Smooth muscle cell (in vitro differentiated cells): ENCODE data around the gene TOM1L2. TPM values are rescaled to one million over a fixed set of nuclear protein-coding genes. Genes with fewer than 3 reads are reported as not detected.
A peak's percentile ranks its signal among the peaks of the same experiment; 100 is the strongest.

Experiments
- DNase-seq: peaks from one replicate; lab custom pipeline; 2025; ENCODE audit not compliant: unreplicated experiment; lab: John Stamatoyannopoulos, UW
- H2AFZ ChIP-seq: fragments of 200-600 bp; sonication (generic); 2 replicates; pipeline ENCODE4 v1.6.0; 2016; ENCODE audit warnings: antibody characterized with exemption, low read depth, mild to moderate bottlenecking
- H3F3A ChIP-seq: fragments of 200-600 bp; sonication (generic); 2 replicates; pipeline ENCODE4 v1.6.0; 2017; ENCODE audit warnings: antibody characterized with exemption, low read depth
- H3K27ac ChIP-seq: fragments of 200-600 bp; sonication (generic); 2 replicates; pipeline ENCODE4 v1.5.1; 2016; ENCODE audit warnings: low read depth, mild to moderate bottlenecking
- H3K27me3 ChIP-seq: fragments of 200-600 bp; sonication (generic); 2 replicates; pipeline ENCODE4 v1.6.1; 2016; ENCODE audit warnings: low read depth, mild to moderate bottlenecking
- H3K36me3 ChIP-seq: fragments of 200-600 bp; sonication (generic); 2 replicates; pipeline ENCODE4 v1.5.1; 2016; ENCODE audit warnings: low read depth
- H3K4me1 ChIP-seq: fragments of 200-600 bp; sonication (generic); 2 replicates; pipeline ENCODE4 v1.5.1; 2016; ENCODE audit warnings: low read depth
- H3K4me2 ChIP-seq: fragments of 200-600 bp; sonication (generic); 2 replicates; pipeline ENCODE4 v1.6.0; 2016; ENCODE audit warnings: mild to moderate bottlenecking
- H3K4me3 ChIP-seq: fragments of 200-600 bp; sonication (generic); 2 replicates; pipeline ENCODE4 v1.5.1; 2016; ENCODE audit warnings: mild to moderate bottlenecking
- H3K79me2 ChIP-seq: fragments of 200-600 bp; sonication (generic); 2 replicates; pipeline ENCODE4 v1.6.0; 2016; ENCODE audit warnings: low read depth, mild to moderate bottlenecking
- H3K9ac ChIP-seq: fragments of 200-600 bp; sonication (generic); 2 replicates; pipeline ENCODE4 v1.6.0; 2016; ENCODE audit warnings: low read depth
- H3K9me3 ChIP-seq: fragments of 200-600 bp; sonication (generic); replicated peaks from 2 replicates; pipeline ENCODE4 v1.5.1; 2016; ENCODE audit warnings: low read depth
- H4K20me1 ChIP-seq: fragments of 200-600 bp; sonication (generic); 2 replicates; pipeline ENCODE4 v1.6.0; 2016; ENCODE audit warnings: low read depth
- WGBS: methylation state at CpG from one replicate; pipeline ENCODE4 v1.1.7; 2016; ENCODE audit warnings: low lambda C conversion rate; 5-methylcytosine and 5-hydroxymethylcytosine counted together
- polyA plus RNA-seq: library from polyadenylated mRNA; unstranded; fragments of >200 nt; fragmentation: Nextera tagmentation; extraction: Ambion mirVana; gene quantifications from 2 replicates; pipeline ENCODE4 v1.2.1, GENCODE V29; 2016
- total RNA-seq: library from RNA; depleted of rRNA; stranded (reverse); fragments of >200 nt; gene quantifications from 2 replicates; pipeline ENCODE4 v1.2.3, GENCODE V29; 2014
- TF ChIP-seq, protein P1 (sequence below): fragments of 200-600 bp; sonication (generic); IDR thresholded peaks from 2 replicates; pipeline ENCODE4 v1.5.1; 2017; ENCODE audit warnings: borderline replicate concordance, mild to moderate bottlenecking, antibody characterized with exemption; ENCODE audit not compliant: insufficient read depth, poor library complexity, severe bottlenecking

The TOM1L2 gene
- total and polyA plus RNA-seq, 2 experiments from 2014 or later = 20.3 to 27.0 TPM

DNA sequence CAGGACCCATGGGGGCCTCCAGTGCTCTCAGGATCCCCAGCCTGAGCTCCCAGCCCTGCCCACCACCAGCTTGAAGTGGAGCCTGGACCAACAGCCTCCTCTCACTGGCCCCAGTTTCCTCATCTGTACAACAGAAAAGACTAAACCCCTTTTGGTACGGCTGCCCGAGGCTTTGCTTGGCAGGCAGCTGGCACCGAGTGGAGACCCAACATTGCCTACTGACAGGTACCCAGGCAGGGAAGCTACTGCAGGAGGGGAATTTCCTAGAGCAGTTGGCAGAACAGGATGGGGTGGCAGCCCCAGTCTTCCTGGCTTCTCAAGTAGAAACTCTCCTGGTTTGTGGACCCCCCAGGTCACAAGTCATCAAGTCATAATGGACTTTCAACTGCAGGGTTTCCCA, 149.6 kb downstream of the TOM1L2 start:
- TF ChIP-seq, protein P1, sequence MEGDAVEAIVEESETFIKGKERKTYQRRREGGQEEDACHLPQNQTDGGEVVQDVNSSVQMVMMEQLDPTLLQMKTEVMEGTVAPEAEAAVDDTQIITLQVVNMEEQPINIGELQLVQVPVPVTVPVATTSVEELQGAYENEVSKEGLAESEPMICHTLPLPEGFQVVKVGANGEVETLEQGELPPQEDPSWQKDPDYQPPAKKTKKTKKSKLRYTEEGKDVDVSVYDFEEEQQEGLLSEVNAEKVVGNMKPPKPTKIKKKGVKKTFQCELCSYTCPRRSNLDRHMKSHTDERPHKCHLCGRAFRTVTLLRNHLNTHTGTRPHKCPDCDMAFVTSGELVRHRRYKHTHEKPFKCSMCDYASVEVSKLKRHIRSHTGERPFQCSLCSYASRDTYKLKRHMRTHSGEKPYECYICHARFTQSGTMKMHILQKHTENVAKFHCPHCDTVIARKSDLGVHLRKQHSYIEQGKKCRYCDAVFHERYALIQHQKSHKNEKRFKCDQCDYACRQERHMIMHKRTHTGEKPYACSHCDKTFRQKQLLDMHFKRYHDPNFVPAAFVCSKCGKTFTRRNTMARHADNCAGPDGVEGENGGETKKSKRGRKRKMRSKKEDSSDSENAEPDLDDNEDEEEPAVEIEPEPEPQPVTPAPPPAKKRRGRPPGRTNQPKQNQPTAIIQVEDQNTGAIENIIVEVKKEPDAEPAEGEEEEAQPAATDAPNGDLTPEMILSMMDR = no peak
- no peak for DNase-seq
- Histone ChIP-seq H3F3A (peaks cover 6% of the 10 kb centered on the region), H2AFZ (no peak overlapping the region), H3K36me3 (no peaks in the 10 kb centered on the region), H3K9ac (no peak overlapping the region), H3K4me1 (peaks cover 43% of the 10 kb centered on the region), H3K4me2 (peak overlapping the region; percentile 93), H3K9me3 (no peaks in the 10 kb centered on the region), H4K20me1 (peaks cover 76% of the 10 kb centered on the region), H3K27me3 (no peaks in the 10 kb centered on the region), H3K4me3 (peak overlapping the region; percentile 61), H3K27ac (no peak overlapping the region), H3K79me2 (peaks cover 64% of the 10 kb centered on the region)
- 92% methylated on average over 3 of the region's 3 CpGs for WGBS

DNA sequence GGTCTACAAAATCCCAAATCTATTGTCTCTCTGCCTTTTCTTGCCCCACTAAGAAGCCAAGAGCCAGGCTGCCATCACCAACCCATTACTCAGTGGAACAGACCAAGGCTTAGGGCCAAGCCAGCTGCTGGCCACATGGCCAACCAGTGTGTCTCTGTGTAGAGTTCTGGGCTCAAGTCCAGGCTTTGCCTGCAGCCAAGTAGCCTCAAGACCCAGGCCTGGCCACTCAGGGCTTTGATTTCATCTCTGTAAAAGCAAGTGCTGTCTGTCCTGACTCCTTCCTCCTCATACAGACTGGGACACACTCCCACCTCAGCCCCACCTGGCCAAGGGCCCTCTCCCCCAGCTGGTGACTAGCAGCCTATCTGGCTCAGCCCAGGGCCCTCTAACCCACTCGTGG, 150.0 kb downstream of the TOM1L2 start:
- TF ChIP-seq, protein P1 = no peak
- WGBS = 92% methylated on average over 1 of the region's 1 CpG
- no peak for DNase-seq
- no peak overlapping the region for H3K27ac ChIP-seq
- H3K4me3 ChIP-seq = peak overlapping the region; percentile 61
- H3K4me2 ChIP-seq = peak overlapping the region; percentile 93
- peaks cover 73% of the 10 kb centered on the region for H4K20me1 ChIP-seq
- H3K36me3 ChIP-seq = no peaks in the 10 kb centered on the region
- no peak overlapping the region for H2AFZ ChIP-seq
- H3K9ac ChIP-seq = no peak overlapping the region
- H3K27me3 ChIP-seq = no peaks in the 10 kb centered on the region
- H3K9me3 ChIP-seq = no peaks in the 10 kb centered on the region
- H3K79me2 ChIP-seq = peaks cover 60% of the 10 kb centered on the region
- H3F3A ChIP-seq = peaks cover 6% of the 10 kb centered on the region
- H3K4me1 ChIP-seq = peaks cover 43% of the 10 kb centered on the region

DNA sequence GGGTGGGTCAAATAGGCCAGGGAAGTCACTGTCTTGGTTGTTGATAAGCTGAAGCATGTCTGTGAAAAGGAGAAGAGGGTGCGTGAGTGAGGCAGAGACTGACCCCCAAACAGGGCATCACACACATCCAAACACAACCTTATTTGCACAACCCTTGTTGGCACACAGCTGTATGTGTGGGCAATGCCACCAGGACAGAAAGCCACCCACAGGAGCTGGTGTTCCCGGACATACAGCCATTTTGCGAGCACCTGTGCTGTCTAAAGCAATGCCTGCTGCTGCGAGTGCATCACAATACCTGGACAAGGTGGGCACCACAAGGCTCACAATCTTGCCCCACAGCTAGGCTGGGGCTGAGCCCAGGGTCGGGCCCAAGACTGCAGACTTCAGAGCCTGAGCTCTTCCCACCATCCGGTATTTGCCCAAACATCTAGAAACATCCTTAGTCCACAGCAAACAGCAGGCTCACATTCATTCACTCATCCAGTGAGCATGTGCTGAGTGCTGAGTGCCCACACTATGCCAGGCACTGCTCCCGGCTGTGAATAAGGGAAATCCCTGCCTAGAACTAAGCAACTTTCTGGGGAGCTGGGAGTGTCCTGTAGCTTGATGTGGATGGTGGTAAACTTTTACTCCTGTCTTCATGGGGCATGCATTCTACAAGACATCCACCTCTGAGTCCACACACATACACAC, 151.6 kb downstream of the TOM1L2 start:
- H3K4me1 ChIP-seq = peaks cover 40% of the 10 kb centered on the region
- no peaks in the 10 kb centered on the region for H3K27me3 ChIP-seq
- 94% methylated on average over 7 of the region's 7 CpGs for WGBS
- no peak overlapping the region for H2AFZ ChIP-seq
- no peak overlapping the region for H3K4me2 ChIP-seq
- TF ChIP-seq, protein P1 = no peak
- no peaks in the 10 kb centered on the region for H3K36me3 ChIP-seq
- peaks cover 50% of the 10 kb centered on the region for H3K79me2 ChIP-seq
- no peak for DNase-seq
- H3K4me3 ChIP-seq = no peak overlapping the region
- no peak overlapping the region for H3K27ac ChIP-seq
- H3K9ac ChIP-seq = no peak overlapping the region
- H3F3A ChIP-seq = peaks cover 6% of the 10 kb centered on the region
- H4K20me1 ChIP-seq = peaks cover 58% of the 10 kb centered on the region
- H3K9me3 ChIP-seq = no peaks in the 10 kb centered on the region

DNA sequence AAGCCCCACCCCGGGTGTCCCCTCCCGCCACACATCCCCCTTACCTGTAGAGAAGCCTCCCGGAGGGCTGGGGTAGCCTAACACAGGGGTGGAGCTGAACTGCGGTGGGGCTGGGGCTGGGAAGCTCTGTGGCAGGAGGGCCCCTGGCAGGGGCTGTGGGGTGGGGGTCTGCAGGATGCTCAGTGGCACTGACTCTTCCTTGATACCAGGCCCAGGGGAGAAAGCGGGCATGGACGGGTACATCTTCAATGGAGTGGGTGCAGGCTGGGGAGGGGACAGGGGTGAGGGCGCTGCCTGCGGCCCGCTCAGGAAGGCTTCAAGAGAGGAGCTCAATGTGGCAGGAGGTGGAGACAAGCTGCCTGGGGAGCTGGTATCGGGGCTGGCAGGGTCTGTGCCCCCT, 152.2 kb downstream of the TOM1L2 start:
- H3K27ac ChIP-seq = peak overlapping the region; percentile 24
- H3K4me1 ChIP-seq = peaks cover 35% of the 10 kb centered on the region
- H3K36me3 ChIP-seq = no peaks in the 10 kb centered on the region
- TF ChIP-seq, protein P1 = no peak
- H3K9me3 ChIP-seq = no peaks in the 10 kb centered on the region
- no peak for DNase-seq
- H3K4me2 ChIP-seq = peak overlapping the region; percentile 36
- H4K20me1 ChIP-seq = peaks cover 58% of the 10 kb centered on the region
- no peaks in the 10 kb centered on the region for H3K27me3 ChIP-seq
- H2AFZ ChIP-seq = no peak overlapping the region
- WGBS = 96% methylated on average over 10 of the region's 10 CpGs
- no peak overlapping the region for H3K4me3 ChIP-seq
- peaks cover 45% of the 10 kb centered on the region for H3K79me2 ChIP-seq
- peaks cover 6% of the 10 kb centered on the region for H3F3A ChIP-seq
- H3K9ac ChIP-seq = no peak overlapping the region
